ENCODE results near the gene CERT1. TPM values are rescaled to one million over a fixed set of nuclear protein-coding genes. Genes with fewer than 3 reads are reported as not detected.

CERT1 gene
- total RNA-seq, 1 donor from 2014 or later = 33.1 TPM

- TF ChIP-seq, protein P1, sequence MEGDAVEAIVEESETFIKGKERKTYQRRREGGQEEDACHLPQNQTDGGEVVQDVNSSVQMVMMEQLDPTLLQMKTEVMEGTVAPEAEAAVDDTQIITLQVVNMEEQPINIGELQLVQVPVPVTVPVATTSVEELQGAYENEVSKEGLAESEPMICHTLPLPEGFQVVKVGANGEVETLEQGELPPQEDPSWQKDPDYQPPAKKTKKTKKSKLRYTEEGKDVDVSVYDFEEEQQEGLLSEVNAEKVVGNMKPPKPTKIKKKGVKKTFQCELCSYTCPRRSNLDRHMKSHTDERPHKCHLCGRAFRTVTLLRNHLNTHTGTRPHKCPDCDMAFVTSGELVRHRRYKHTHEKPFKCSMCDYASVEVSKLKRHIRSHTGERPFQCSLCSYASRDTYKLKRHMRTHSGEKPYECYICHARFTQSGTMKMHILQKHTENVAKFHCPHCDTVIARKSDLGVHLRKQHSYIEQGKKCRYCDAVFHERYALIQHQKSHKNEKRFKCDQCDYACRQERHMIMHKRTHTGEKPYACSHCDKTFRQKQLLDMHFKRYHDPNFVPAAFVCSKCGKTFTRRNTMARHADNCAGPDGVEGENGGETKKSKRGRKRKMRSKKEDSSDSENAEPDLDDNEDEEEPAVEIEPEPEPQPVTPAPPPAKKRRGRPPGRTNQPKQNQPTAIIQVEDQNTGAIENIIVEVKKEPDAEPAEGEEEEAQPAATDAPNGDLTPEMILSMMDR (IDR thresholded peaks at IDR 0.05) = no peak
- Mint-ChIP-seq H3K4me3 (ENCODE audit: unreplicated experiment) (no peak overlapping the region), H3K4me1 (ENCODE audit: unreplicated experiment) (no peaks in the 10 kb centered on the region), H3K36me3 (ENCODE audit: unreplicated experiment) (peaks cover 46% of the 10 kb centered on the region), H3K27me3 (ENCODE audit: unreplicated experiment) (no peaks in the 10 kb centered on the region), H3K9me3 (ENCODE audit: unreplicated experiment) (no peaks in the 10 kb centered on the region), H3K27ac (ENCODE audit: unreplicated experiment) (no peak overlapping the region)
- DNase-seq (ENCODE audit: extremely low spot score, unreplicated experiment) = no peak
Measured at GRCh38 chr5:75384218-75384617, 127.2 kb downstream of the CERT1 start.

DNA sequence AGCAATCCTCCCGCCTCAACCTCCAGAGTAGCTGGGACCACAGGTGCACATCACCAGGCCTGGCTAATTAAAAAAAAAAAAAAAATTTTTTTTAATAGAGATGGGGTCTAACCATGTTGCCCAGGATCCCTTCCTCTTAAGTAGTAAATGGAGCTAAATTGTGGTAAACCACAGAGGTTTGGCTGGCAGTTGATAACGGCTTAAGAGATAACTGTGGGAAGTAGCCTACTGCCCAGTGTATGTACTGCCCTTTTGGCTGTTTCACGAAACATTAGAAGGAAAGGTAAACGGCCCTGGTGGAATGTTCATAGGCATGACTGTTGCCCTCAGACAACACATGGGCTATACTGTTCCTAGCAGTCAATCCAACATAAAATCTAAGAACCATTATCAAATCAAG lies 130.0 kb downstream of the CERT1 start:
- H3K9me3 Mint-ChIP-seq (ENCODE audit: unreplicated experiment) = no peaks in the 10 kb centered on the region
- H3K4me1 Mint-ChIP-seq (ENCODE audit: unreplicated experiment) = no peaks in the 10 kb centered on the region
- no peak overlapping the region for H3K4me3 Mint-ChIP-seq (ENCODE audit: unreplicated experiment)
- no peak overlapping the region for H3K27ac Mint-ChIP-seq (ENCODE audit: unreplicated experiment)
- H3K27me3 Mint-ChIP-seq (ENCODE audit: unreplicated experiment) = no peaks in the 10 kb centered on the region
- TF ChIP-seq, protein P1 (IDR thresholded peaks at IDR 0.05) = no peak
- H3K36me3 Mint-ChIP-seq (ENCODE audit: unreplicated experiment) = peaks cover 40% of the 10 kb centered on the region
- no peak for DNase-seq (ENCODE audit: extremely low spot score, unreplicated experiment)

DNA sequence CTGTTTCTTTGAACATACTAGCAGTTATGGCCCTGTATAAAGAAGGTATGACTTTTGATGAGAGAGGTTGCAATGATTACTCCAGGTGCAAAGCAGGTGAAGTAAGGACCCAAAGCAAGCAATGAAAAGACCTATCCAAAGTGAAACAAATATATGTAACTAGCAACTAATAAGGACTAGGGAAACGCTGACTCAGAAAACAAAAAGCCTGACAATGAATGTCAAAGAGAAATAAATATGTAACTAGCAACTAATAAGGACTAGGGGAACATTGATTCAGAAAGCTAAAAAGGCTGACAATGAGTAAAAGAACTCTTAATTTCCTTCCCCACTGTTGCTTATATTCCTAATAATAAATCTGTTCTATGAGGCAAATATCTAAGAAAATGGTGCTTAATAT lies 131.3 kb downstream of the CERT1 start:
- no peak for DNase-seq (ENCODE audit: extremely low spot score, unreplicated experiment)
- H3K4me3 Mint-ChIP-seq (ENCODE audit: unreplicated experiment) = no peak overlapping the region
- no peaks in the 10 kb centered on the region for H3K27me3 Mint-ChIP-seq (ENCODE audit: unreplicated experiment)
- peaks cover 41% of the 10 kb centered on the region for H3K36me3 Mint-ChIP-seq (ENCODE audit: unreplicated experiment)
- H3K9me3 Mint-ChIP-seq (ENCODE audit: unreplicated experiment) = no peaks in the 10 kb centered on the region
- TF ChIP-seq, protein P1 (IDR thresholded peaks at IDR 0.05) = no peak
- no peak overlapping the region for H3K27ac Mint-ChIP-seq (ENCODE audit: unreplicated experiment)
- H3K4me1 Mint-ChIP-seq (ENCODE audit: unreplicated experiment) = no peaks in the 10 kb centered on the region

DNA sequence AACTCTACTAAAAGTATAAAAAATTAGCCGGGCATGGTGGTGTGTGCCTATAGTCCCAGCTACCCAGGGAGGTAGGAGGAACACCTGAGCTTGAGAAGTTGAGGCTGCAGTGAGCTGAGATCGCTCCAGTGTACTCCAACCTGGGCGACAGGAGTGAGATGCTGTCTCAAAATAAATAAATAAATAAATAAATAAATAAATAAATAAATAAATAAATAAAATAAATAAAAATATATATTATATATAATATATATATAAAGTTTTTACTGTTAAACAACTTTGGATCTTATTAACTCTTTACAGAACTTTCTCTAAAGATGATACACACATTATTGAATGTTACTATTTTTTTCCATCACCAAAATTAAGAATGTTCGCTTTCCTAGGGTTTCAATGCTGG lies 136.0 kb downstream of the CERT1 start:
- H3K36me3 Mint-ChIP-seq (ENCODE audit: unreplicated experiment) = peaks cover 35% of the 10 kb centered on the region
- DNase-seq (ENCODE audit: extremely low spot score, unreplicated experiment) = no peak
- H3K27me3 Mint-ChIP-seq (ENCODE audit: unreplicated experiment) = no peaks in the 10 kb centered on the region
- H3K4me1 Mint-ChIP-seq (ENCODE audit: unreplicated experiment) = no peaks in the 10 kb centered on the region
- no peaks in the 10 kb centered on the region for H3K9me3 Mint-ChIP-seq (ENCODE audit: unreplicated experiment)
- no peak overlapping the region for H3K27ac Mint-ChIP-seq (ENCODE audit: unreplicated experiment)
- TF ChIP-seq, protein P1 (IDR thresholded peaks at IDR 0.05) = no peak
- H3K4me3 Mint-ChIP-seq (ENCODE audit: unreplicated experiment) = no peak overlapping the region

- no peaks in the 10 kb centered on the region for H3K27me3 Mint-ChIP-seq (ENCODE audit: unreplicated experiment)
- H3K9me3 Mint-ChIP-seq (ENCODE audit: unreplicated experiment) = no peaks in the 10 kb centered on the region
- H3K4me1 Mint-ChIP-seq (ENCODE audit: unreplicated experiment) = no peaks in the 10 kb centered on the region
- TF ChIP-seq, protein P1 (IDR thresholded peaks at IDR 0.05) = no peak
- no peak for DNase-seq (ENCODE audit: extremely low spot score, unreplicated experiment)
- peaks cover 32% of the 10 kb centered on the region for H3K36me3 Mint-ChIP-seq (ENCODE audit: unreplicated experiment)
- no peak overlapping the region for H3K27ac Mint-ChIP-seq (ENCODE audit: unreplicated experiment)
- no peak overlapping the region for H3K4me3 Mint-ChIP-seq (ENCODE audit: unreplicated experiment)
Measured at GRCh38 chr5:75374394-75374814, 137.0 kb downstream of the CERT1 start.

All from osteocyte (in vitro differentiated cells).